Smooth muscle cell (in vitro differentiated cells): ENCODE results near the gene CNGB1. TPM values are rescaled to one million over a fixed set of nuclear protein-coding genes. Genes with fewer than 3 reads are reported as not detected.

Source experiments
- DNase-seq: peaks from one replicate; lab custom pipeline; 2025; ENCODE audit not compliant: unreplicated experiment; lab: John Stamatoyannopoulos, UW
- H2AFZ ChIP-seq: fragments of 200-600 bp; sonication (generic); 2 replicates; pipeline ENCODE4 v1.6.0; 2016; ENCODE audit warnings: antibody characterized with exemption, low read depth, mild to moderate bottlenecking
- H3F3A ChIP-seq: fragments of 200-600 bp; sonication (generic); 2 replicates; pipeline ENCODE4 v1.6.0; 2017; ENCODE audit warnings: antibody characterized with exemption, low read depth
- H3K27ac ChIP-seq: fragments of 200-600 bp; sonication (generic); 2 replicates; pipeline ENCODE4 v1.5.1; 2016; ENCODE audit warnings: low read depth, mild to moderate bottlenecking
- H3K27me3 ChIP-seq: fragments of 200-600 bp; sonication (generic); 2 replicates; pipeline ENCODE4 v1.6.1; 2016; ENCODE audit warnings: low read depth, mild to moderate bottlenecking
- H3K36me3 ChIP-seq: fragments of 200-600 bp; sonication (generic); 2 replicates; pipeline ENCODE4 v1.5.1; 2016; ENCODE audit warnings: low read depth
- H3K4me1 ChIP-seq: fragments of 200-600 bp; sonication (generic); 2 replicates; pipeline ENCODE4 v1.5.1; 2016; ENCODE audit warnings: low read depth
- H3K4me2 ChIP-seq: fragments of 200-600 bp; sonication (generic); 2 replicates; pipeline ENCODE4 v1.6.0; 2016; ENCODE audit warnings: mild to moderate bottlenecking
- H3K4me3 ChIP-seq: fragments of 200-600 bp; sonication (generic); 2 replicates; pipeline ENCODE4 v1.5.1; 2016; ENCODE audit warnings: mild to moderate bottlenecking
- H3K79me2 ChIP-seq: fragments of 200-600 bp; sonication (generic); 2 replicates; pipeline ENCODE4 v1.6.0; 2016; ENCODE audit warnings: low read depth, mild to moderate bottlenecking
- H3K9ac ChIP-seq: fragments of 200-600 bp; sonication (generic); 2 replicates; pipeline ENCODE4 v1.6.0; 2016; ENCODE audit warnings: low read depth
- H3K9me3 ChIP-seq: fragments of 200-600 bp; sonication (generic); replicated peaks from 2 replicates; pipeline ENCODE4 v1.5.1; 2016; ENCODE audit warnings: low read depth
- H4K20me1 ChIP-seq: fragments of 200-600 bp; sonication (generic); 2 replicates; pipeline ENCODE4 v1.6.0; 2016; ENCODE audit warnings: low read depth
- WGBS: methylation state at CpG from one replicate; pipeline ENCODE4 v1.1.7; 2016; ENCODE audit warnings: low lambda C conversion rate; 5-methylcytosine and 5-hydroxymethylcytosine counted together
- polyA plus RNA-seq: library from polyadenylated mRNA; unstranded; fragments of >200 nt; fragmentation: Nextera tagmentation; extraction: Ambion mirVana; gene quantifications from 2 replicates; pipeline ENCODE4 v1.2.1, GENCODE V29; 2016
- total RNA-seq: library from RNA; depleted of rRNA; stranded (reverse); fragments of >200 nt; gene quantifications from 2 replicates; pipeline ENCODE4 v1.2.3, GENCODE V29; 2014
- TF ChIP-seq, protein P1 (sequence below): fragments of 200-600 bp; sonication (generic); IDR thresholded peaks from 2 replicates; pipeline ENCODE4 v1.5.1; 2017; ENCODE audit warnings: borderline replicate concordance, mild to moderate bottlenecking, antibody characterized with exemption; ENCODE audit not compliant: insufficient read depth, poor library complexity, severe bottlenecking

CNGB1 gene
- total and polyA plus RNA-seq, 2 experiments from 2014 or later: not detected

DNA sequence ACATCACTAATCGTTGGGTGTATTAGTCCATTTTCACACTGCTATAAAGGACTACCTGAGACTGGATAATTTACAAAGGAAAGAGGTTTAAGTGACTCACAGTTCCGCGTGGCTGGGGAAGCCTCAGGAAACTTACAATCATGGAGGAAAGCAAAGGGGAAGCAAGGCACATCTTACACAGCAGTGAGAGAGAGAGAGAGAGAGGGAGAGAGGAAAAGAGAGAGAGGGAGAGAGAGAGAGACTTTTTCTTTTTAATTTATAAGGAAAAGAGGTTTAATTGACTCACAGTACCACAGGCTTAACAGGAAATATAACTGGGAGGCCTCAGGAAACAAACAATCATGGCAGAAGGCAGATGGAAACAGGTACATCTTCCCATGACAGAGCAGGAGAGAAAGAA, 41.7 kb downstream of the CNGB1 start:
- Histone ChIP-seq H4K20me1 (no peaks in the 10 kb centered on the region), H3K79me2 (no peaks in the 10 kb centered on the region), H3K4me3 (no peak overlapping the region), H3K9me3 (no peaks in the 10 kb centered on the region), H3K9ac (no peak overlapping the region), H2AFZ (no peak overlapping the region), H3K36me3 (no peaks in the 10 kb centered on the region), H3K27ac (no peak overlapping the region), H3K4me1 (no peaks in the 10 kb centered on the region), H3F3A (no peaks in the 10 kb centered on the region), H3K4me2 (no peak overlapping the region), H3K27me3 (no peaks in the 10 kb centered on the region)
- no peak for DNase-seq
- WGBS: 80% methylated on average over 3 of the region's 3 CpGs
- TF ChIP-seq, protein P1, sequence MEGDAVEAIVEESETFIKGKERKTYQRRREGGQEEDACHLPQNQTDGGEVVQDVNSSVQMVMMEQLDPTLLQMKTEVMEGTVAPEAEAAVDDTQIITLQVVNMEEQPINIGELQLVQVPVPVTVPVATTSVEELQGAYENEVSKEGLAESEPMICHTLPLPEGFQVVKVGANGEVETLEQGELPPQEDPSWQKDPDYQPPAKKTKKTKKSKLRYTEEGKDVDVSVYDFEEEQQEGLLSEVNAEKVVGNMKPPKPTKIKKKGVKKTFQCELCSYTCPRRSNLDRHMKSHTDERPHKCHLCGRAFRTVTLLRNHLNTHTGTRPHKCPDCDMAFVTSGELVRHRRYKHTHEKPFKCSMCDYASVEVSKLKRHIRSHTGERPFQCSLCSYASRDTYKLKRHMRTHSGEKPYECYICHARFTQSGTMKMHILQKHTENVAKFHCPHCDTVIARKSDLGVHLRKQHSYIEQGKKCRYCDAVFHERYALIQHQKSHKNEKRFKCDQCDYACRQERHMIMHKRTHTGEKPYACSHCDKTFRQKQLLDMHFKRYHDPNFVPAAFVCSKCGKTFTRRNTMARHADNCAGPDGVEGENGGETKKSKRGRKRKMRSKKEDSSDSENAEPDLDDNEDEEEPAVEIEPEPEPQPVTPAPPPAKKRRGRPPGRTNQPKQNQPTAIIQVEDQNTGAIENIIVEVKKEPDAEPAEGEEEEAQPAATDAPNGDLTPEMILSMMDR: no peak

DNA sequence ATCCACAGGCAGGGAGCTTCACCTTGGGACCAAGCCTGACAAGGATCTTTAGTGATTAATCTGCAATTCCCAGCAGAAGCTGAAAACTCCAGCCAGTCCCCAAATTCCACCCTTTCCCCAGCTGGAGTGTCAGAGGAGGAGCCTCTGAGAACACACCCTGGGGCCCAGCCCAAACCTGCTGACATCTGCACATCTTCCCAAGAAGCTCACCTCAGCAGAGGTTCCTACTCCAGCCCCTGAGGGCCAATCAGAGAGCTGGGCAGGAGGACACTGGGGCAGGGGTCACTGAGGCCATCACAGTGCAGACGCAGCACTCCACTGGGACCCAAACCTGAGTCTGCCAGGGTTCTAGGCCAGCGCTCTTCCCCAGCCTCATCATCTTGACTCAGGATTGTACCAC, 44.9 kb downstream of the CNGB1 start:
- Histone ChIP-seq H3K9ac (no peak overlapping the region), H3K4me1 (no peaks in the 10 kb centered on the region), H3K27ac (no peak overlapping the region), H3K27me3 (no peaks in the 10 kb centered on the region), H3K9me3 (no peaks in the 10 kb centered on the region), H4K20me1 (no peaks in the 10 kb centered on the region), H3K4me3 (no peak overlapping the region), H3F3A (no peaks in the 10 kb centered on the region), H3K79me2 (no peaks in the 10 kb centered on the region), H3K4me2 (no peak overlapping the region), H3K36me3 (no peaks in the 10 kb centered on the region), H2AFZ (no peak overlapping the region)
- TF ChIP-seq, protein P1: no peak
- WGBS: 90% methylated on average over 2 of the region's 2 CpGs
- no peak for DNase-seq

DNA sequence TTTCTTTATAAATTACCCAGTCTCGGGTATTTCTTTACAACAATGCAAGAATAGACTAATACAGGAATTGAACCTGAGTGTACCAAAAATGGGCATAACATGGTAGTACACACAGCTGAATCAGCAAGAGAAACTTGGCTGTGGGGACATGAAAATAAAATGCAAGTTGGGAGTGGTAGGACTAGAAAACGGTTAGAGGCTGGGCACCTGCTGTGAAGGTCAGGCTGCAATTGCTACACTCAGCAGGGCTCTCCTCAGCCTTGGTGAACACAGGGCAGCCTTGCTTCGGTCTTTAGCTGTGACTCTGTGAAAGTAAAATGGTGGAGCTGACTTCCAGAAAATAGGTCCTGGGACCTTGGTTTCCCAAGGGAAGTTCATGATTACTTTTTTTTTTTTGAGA, 45.6 kb downstream of the CNGB1 start:
- Histone ChIP-seq H3K9me3 (no peaks in the 10 kb centered on the region), H3K36me3 (no peaks in the 10 kb centered on the region), H3K4me3 (no peak overlapping the region), H3K79me2 (no peaks in the 10 kb centered on the region), H2AFZ (no peak overlapping the region), H3K27me3 (no peaks in the 10 kb centered on the region), H3K9ac (no peak overlapping the region), H3K27ac (no peak overlapping the region), H4K20me1 (no peaks in the 10 kb centered on the region), H3K4me1 (no peaks in the 10 kb centered on the region), H3K4me2 (no peak overlapping the region), H3F3A (no peaks in the 10 kb centered on the region)
- WGBS: 75% methylated on average over 3 of the region's 3 CpGs
- TF ChIP-seq, protein P1: no peak
- DNase-seq: no peak

DNA sequence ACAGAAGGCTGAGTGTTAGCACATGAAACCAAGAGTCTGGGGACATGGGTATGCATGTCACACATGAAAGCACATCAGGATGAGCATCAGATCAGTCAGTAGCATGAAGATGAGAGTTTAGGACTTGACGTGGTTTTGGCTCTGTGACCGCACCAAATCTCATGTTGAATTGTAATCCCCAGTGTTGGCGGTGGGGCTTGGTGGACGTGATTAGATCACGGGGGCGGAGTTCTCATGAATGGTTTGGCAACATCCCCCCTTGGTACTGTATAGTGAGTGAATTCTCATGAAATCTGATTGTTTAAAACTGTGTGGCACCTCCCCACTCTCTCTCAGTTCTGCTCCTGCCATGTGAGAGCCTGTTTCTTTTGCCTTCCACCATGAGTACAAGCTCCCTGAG, 46.4 kb downstream of the CNGB1 start:
- H3K79me2 ChIP-seq: no peaks in the 10 kb centered on the region
- H3K4me2 ChIP-seq: no peak overlapping the region
- TF ChIP-seq, protein P1: no peak
- no peaks in the 10 kb centered on the region for H4K20me1 ChIP-seq
- DNase-seq: no peak
- no peak overlapping the region for H3K4me3 ChIP-seq
- no peak overlapping the region for H3K27ac ChIP-seq
- no peaks in the 10 kb centered on the region for H3K36me3 ChIP-seq
- no peaks in the 10 kb centered on the region for H3K9me3 ChIP-seq
- no peaks in the 10 kb centered on the region for H3K27me3 ChIP-seq
- H3K4me1 ChIP-seq: no peaks in the 10 kb centered on the region
- H3F3A ChIP-seq: no peaks in the 10 kb centered on the region
- no peak overlapping the region for H2AFZ ChIP-seq
- WGBS: 94% methylated on average over 6 of the region's 6 CpGs
- no peak overlapping the region for H3K9ac ChIP-seq
